ENCODE results near the gene FRA10AC1.

Gene FRA10AC1

DNA sequence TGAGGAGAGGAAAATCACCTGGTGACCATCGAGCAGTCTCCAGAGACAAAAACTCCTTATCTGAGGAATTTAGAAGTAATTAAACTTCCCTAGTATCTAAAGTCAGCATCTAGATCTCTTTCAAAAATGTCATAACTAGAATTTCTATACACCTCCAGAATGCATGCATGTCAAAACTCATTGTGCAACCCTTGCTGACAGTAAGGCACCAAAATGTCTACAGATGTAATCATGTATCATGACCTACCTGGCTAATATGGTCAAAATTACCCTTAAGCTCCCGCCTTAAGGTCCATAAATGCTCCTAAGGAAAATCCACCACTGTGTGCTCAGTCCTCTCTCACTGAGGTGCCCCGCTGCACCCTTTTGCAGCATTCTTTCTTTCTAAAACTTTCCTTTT lies 39.0 kb upstream of the FRA10AC1 start:
- TF ChIP-seq, protein P1, sequence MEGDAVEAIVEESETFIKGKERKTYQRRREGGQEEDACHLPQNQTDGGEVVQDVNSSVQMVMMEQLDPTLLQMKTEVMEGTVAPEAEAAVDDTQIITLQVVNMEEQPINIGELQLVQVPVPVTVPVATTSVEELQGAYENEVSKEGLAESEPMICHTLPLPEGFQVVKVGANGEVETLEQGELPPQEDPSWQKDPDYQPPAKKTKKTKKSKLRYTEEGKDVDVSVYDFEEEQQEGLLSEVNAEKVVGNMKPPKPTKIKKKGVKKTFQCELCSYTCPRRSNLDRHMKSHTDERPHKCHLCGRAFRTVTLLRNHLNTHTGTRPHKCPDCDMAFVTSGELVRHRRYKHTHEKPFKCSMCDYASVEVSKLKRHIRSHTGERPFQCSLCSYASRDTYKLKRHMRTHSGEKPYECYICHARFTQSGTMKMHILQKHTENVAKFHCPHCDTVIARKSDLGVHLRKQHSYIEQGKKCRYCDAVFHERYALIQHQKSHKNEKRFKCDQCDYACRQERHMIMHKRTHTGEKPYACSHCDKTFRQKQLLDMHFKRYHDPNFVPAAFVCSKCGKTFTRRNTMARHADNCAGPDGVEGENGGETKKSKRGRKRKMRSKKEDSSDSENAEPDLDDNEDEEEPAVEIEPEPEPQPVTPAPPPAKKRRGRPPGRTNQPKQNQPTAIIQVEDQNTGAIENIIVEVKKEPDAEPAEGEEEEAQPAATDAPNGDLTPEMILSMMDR (IDR thresholded peaks at IDR 0.05), result no peak

DNA sequence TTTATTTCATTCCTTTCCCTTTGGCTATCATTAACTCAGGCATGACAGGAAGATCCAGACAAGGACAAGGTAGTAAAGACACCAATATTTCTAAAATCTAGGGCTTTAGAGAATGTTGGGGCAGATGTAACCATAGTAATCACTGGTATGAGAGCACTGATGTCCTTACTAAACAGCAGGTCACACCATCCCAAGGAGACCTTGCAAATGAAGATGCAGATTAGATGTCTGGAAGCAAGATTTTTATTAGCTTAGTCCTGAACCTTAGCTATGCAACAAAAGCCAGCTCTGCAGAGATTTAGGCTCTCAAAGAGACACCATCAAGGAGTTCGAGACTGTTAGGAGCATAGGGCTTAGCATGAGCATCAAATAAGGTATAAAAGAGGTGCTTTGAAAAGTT lies 23.6 kb upstream of the FRA10AC1 start:
- TF ChIP-seq, protein P1 (IDR thresholded peaks at IDR 0.05), result no peak

DNA sequence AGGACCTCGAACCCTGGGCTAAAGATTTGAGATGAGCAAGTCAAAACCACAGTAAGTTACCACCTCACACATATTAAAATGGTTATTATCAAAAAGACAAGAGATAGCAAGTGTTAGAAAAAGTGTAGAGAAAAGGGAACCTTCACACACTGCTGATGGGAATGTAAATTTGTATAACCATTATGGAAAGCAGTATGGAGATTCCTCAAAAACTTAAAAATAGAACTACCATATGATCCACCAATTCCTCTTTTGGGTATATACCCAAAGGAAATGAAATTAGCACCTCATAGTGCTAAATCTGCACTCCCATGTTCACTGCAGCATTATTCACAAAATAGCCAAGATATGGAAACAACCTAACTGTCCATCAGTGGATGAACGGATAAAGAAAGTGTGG lies 20.8 kb upstream of the FRA10AC1 start:
- TF ChIP-seq, protein P1 (IDR thresholded peaks at IDR 0.05), result no peak

DNA sequence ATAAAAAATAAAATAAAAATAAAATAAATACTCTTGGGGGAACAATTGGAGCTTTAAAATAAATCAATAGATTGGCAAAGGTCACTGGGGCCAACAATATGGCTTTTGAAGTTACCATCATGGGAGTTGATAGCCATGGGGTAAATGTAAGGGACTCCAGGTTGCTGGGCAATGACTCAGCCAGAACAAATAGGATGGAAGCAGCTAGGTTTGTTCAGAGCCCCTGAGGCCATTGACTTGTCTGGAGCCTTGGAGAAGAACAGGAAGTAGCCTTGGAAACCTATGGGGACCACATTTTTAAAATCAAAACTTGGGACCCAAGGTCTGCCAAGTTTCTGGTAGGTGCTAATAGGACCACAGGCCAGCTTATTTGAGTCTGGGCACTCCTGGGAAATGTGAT lies 20.2 kb upstream of the FRA10AC1 start:
- TF ChIP-seq, protein P1 (IDR thresholded peaks at IDR 0.05), result no peak

DNA sequence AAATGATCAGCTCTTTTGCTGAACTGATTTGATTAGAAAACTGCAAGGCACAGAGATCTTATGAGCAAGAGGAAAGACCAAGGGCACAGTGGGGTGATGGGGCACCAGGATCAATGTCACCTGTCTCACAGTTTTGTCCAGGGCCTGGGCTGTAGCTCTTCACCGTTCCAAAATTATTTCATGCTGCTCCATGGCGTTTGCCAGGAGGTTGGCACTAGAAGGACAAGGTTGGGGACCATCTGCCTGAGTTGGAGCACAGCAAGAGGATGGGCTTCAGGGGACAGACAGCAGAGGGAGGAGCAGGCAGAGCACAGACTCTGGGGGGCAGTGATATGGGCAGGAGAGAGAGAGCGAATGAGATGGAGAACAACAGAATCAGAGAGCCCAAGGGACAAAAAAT lies 17.5 kb upstream of the FRA10AC1 start:
- TF ChIP-seq, protein P1 (IDR thresholded peaks at IDR 0.05), result no peak

DNA sequence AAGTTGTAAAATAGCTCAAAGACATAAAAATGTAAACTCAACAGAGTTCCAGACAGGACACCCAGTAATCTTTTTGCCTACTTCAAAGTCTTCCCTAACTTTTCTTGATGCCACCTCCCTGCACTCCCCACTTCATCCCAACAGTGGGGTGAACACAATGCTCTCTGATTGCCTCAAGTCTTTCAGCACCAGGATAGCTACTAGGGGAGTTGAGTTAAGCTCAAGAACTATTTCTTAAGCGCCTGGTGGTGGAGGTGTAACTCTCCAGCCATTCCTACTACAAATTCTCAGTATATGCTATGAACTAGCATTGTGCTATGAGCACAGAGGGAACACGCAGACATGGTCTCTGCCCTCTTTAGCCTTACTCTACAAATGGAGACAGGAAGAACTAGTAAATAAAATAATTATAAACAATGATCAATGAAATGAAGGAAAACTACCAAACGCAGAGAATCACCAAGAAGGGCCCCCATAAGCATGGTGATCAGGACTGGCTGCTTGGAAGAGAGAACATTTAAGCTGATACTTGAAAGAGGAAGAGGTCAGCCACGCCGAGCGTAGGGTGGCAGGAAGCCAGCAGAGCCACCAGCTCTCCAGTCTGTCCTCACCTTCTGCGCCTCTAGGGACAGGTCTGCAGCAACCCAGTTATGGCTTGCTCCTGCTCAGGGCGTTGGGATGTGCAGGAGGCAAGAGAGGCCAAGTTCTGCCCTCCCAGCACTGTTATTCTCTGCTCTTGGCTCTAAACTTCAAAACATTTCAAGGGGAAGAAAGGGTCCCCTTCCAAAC lies 16.7 kb upstream of the FRA10AC1 start:
- TF ChIP-seq, protein P1 (IDR thresholded peaks at IDR 0.05), result no peak

DNA sequence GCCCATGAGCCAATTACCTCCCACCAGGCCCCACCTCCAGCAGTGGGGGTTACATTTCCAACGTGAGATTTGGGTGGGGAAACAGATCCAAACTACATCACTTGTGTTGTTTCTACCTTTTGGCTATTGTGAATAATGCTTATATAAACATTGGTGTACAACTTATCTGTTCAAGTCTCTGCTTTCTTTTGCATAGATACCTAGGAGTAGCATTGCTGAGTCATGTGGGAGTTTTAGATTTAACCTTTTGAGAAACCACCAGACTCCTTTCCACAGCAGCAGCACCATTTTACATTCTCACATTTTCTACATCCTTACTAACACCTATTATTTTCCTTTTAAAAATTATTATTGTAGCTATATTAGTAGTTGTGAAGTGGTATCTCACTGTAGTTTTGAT lies 14.4 kb upstream of the FRA10AC1 start:
- TF ChIP-seq, protein P1 (IDR thresholded peaks at IDR 0.05), result no peak

DNA sequence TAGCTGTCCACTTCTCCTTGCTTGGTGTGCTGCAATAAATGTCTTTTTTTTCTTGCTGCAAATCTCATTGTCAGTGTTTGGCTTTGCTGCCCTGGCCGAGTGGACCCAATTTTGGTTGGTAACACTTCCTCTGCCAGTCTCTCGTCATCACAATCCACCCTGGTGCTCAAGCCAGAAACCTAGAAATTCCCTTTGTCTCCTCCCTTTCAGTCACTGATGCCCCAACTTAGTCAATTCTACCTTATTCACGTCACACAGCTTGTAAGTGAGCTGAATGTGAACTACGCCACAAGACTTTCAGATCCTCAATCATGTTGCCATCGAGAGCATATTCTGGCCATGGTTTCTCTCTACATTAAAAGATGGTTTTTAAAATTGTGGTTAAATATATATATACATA lies 13.0 kb upstream of the FRA10AC1 start:
- TF ChIP-seq, protein P1 (IDR thresholded peaks at IDR 0.05), result no peak

Data from LNCAP (cell line).